ENCODE measurements around the gene PTPRCAP. TPM values are rescaled to one million over a fixed set of nuclear protein-coding genes. Genes with fewer than 3 reads are reported as not detected.

The PTPRCAP gene
- total and polyA plus RNA-seq, 10 of the 15 experiments (the other 5 are each of a cell fraction or from before 2014, with no cell fraction given): 4.7 to 266 (median 125) TPM

GRCh38 chr11:67450796-67451657 lies 13.5 kb upstream of the PTPRCAP start:
- ATAC-seq (no peak), FAIRE-seq (no peak), DNase-seq (ENCODE audit: low read depth, low spot score) (no peak)
- H3K36me3 ChIP-seq (ENCODE audit: control insufficient read depth in 2 of 2, insufficient read depth in 2 of 2, low read length in 1 of 2): no peaks in the 10 kb centered on the region
- RAD21 ChIA-PET (ENCODE audit: unreplicated experiment): no interaction called here
- no peak overlapping the region for H3K27ac ChIP-seq (ENCODE audit: control insufficient read depth, insufficient read depth)
- SMC1A ChIA-PET (ENCODE audit: uncharacterized antibody, unreplicated experiment): interaction anchor here (1.2 to 1.4 kb wide), 3 partner anchors 8 to 53 kb away, joined by 4 to 5 read pairs (median 4); no protein-coding TSS in a partner anchor
- no peak overlapping the region for H3K9ac ChIP-seq (ENCODE audit: control insufficient read depth, insufficient read depth, low read length)
- POLR2A ChIA-PET: interaction anchor here (1.0 to 1.6 kb wide), 4 partner anchors 8 to 18 kb away, joined by 3 to 6 read pairs (median 4); partner anchors contain the start of gene TMEM134
- WGBS (ENCODE audit: insufficient coverage, insufficient replicate concordance, low lambda C conversion rate, missing lambda C conversion rate): 74% methylated on average over 22 of the region's 25 CpGs
- BruUV-seq (replicated peaks): no TSS peak
- no peaks in the 10 kb centered on the region for H3K27me3 ChIP-seq (replicated peaks in 1 of 2; ENCODE audit: control insufficient read depth in 2 of 2, insufficient read depth in 2 of 2, low read length in 1 of 2)
- no peaks in the 10 kb centered on the region for H3K9me3 ChIP-seq (replicated peaks; ENCODE audit: control insufficient read depth, insufficient read depth, low read length)
- H3K4me2 ChIP-seq (ENCODE audit: control insufficient read depth, insufficient read depth): no peak overlapping the region
- intact Hi-C loops (cut with micrococcal nuclease; ENCODE audit: unreplicated experiment) (no loop called here), in situ Hi-C loops (cut with MboI) (no loop called here)
- no peak overlapping the region for H2AFZ ChIP-seq (ENCODE audit: control insufficient read depth, low read depth, low read length)
- peaks cover 2% of the 10 kb centered on the region for H3K79me2 ChIP-seq (ENCODE audit: control insufficient read depth, insufficient read depth, low read length)
- CTCF ChIA-PET: interaction anchor here (1.2 kb wide), 2 partner anchors 12 to 50 kb away, joined by 3 to 4 read pairs; partner anchors contain the start of gene PPP1CA
- H4K20me1 ChIP-seq (ENCODE audit: control insufficient read depth, insufficient read depth): no peaks in the 10 kb centered on the region
- H3K4me3 ChIP-seq: no peak overlapping the region
- peaks cover 13% of the 10 kb centered on the region for H3K4me1 ChIP-seq (ENCODE audit: control insufficient read depth, insufficient read depth, low read length)
- no peak for TF ChIP-seq EP300 (IDR thresholded peaks at IDR 0.05; ENCODE audit: borderline replicate concordance in 1 of 2, control insufficient read depth in 1 of 2, low read depth in 2 of 2, low read length in 2 of 2)
- TF ChIP-seq EZH2 (IDR thresholded peaks at IDR 0.05; ENCODE audit: borderline replicate concordance, control insufficient read depth, low read depth, low read length): no peak
- TF ChIP-seq BCL3 (IDR thresholded peaks at IDR 0.05; ENCODE audit: borderline replicate concordance, insufficient read depth, low read depth, low read length, poor library complexity, severe bottlenecking): no peak
- no peak for TF ChIP-seq MEF2B (IDR thresholded peaks at IDR 0.05; ENCODE audit: partially characterized antibody, poor library complexity, severe bottlenecking)
- TF ChIP-seq, protein P1, sequence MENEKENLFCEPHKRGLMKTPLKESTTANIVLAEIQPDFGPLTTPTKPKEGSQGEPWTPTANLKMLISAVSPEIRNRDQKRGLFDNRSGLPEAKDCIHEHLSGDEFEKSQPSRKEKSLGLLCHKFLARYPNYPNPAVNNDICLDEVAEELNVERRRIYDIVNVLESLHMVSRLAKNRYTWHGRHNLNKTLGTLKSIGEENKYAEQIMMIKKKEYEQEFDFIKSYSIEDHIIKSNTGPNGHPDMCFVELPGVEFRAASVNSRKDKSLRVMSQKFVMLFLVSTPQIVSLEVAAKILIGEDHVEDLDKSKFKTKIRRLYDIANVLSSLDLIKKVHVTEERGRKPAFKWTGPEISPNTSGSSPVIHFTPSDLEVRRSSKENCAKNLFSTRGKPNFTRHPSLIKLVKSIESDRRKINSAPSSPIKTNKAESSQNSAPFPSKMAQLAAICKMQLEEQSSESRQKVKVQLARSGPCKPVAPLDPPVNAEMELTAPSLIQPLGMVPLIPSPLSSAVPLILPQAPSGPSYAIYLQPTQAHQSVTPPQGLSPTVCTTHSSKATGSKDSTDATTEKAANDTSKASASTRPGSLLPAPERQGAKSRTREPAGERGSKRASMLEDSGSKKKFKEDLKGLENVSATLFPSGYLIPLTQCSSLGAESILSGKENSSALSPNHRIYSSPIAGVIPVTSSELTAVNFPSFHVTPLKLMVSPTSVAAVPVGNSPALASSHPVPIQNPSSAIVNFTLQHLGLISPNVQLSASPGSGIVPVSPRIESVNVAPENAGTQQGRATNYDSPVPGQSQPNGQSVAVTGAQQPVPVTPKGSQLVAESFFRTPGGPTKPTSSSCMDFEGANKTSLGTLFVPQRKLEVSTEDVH (IDR thresholded peaks at IDR 0.05; ENCODE audit: low read depth, partially characterized antibody): no peak
- no peak for TF ChIP-seq ZBED1 (IDR thresholded peaks at IDR 0.05; ENCODE audit: borderline replicate concordance)
- TF ChIP-seq ATF3 (IDR thresholded peaks at IDR 0.05; ENCODE audit: borderline replicate concordance, extremely low read depth, low read depth, low read length): no peak
- no peak for TF ChIP-seq SPI1 (IDR thresholded peaks at IDR 0.05; ENCODE audit: borderline replicate concordance, insufficient read depth, low read depth, low read length)
- TF ChIP-seq CBX3 (IDR thresholded peaks at IDR 0.05; ENCODE audit: borderline replicate concordance, low read depth): no peak

Measured in GM12878 (cell line).